SU-DHL-6 (cell line): ENCODE measurements around the gene PRXL2B.

Experiments used
- H2AFZ ChIP-seq: fragments of 200-600 bp; sonication (generic); 2 replicates; pipeline ENCODE4 v1.6.1; 2014; ENCODE audit warnings: low read depth, mild to moderate bottlenecking, moderate library complexity, mixed read lengths, antibody characterized with exemption, low read length; ENCODE audit not compliant: severe bottlenecking
- H3F3A ChIP-seq: fragments of 200-600 bp; shearing (Covaris generic); 2 replicates; pipeline ENCODE4 v1.6.0; 2016; ENCODE audit warnings: antibody characterized with exemption, mild to moderate bottlenecking; ENCODE audit not compliant: insufficient read depth
- H3K27ac ChIP-seq: fragments of 200-600 bp; sonication (generic); 2 replicates; pipeline ENCODE4 v1.5.1; 2016; ENCODE audit warnings: low read depth, mild to moderate bottlenecking, low read length, moderate library complexity, mixed read lengths
- H3K27me3 ChIP-seq: fragments of 200-600 bp; sonication (generic), shearing (Covaris generic); 2 replicates; pipeline ENCODE4 v1.6.0; 2014; ENCODE audit warnings: mild to moderate bottlenecking, low read length
- H3K36me3 ChIP-seq: fragments of 200-600 bp; sonication (generic); 2 replicates; pipeline ENCODE4 v1.6.1; 2014; ENCODE audit warnings: mild to moderate bottlenecking, low read length, mixed read lengths
- H3K4me2 ChIP-seq: fragments of 300-600, 200-600 bp; shearing (Covaris generic), sonication (generic); 2 replicates; pipeline ENCODE4 v1.6.0; 2014; ENCODE audit warnings: low read length, low read depth, mild to moderate bottlenecking; ENCODE audit not compliant: poor library complexity, severe bottlenecking
- H3K4me3 ChIP-seq: fragments of 200-600 bp; sonication (generic); 2 replicates; pipeline ENCODE4 v1.5.1; 2014; ENCODE audit warnings: antibody characterized with exemption, low read length, mild to moderate bottlenecking, mixed read lengths; ENCODE audit not compliant: insufficient read depth, poor library complexity, severe bottlenecking
- H3K79me2 ChIP-seq: fragments of 200-600 bp; sonication (generic); 2 replicates; pipeline ENCODE4 v1.6.1; 2014; ENCODE audit warnings: mild to moderate bottlenecking, low read length, moderate library complexity; ENCODE audit not compliant: insufficient read depth
- H3K9ac ChIP-seq: fragments of 200-600 bp; sonication (generic); 2 replicates; pipeline ENCODE4 v1.7.0; 2014; ENCODE audit warnings: mild to moderate bottlenecking, low read length
- H3K9me2 ChIP-seq: fragments of 200-600 bp; sonication (generic); replicated peaks from 2 replicates; pipeline ENCODE4 v1.6.1; 2014; ENCODE audit warnings: low read length; ENCODE audit not compliant: insufficient read depth
- H3K9me3 ChIP-seq: fragments of 200-600 bp; sonication (generic); 2 replicates; pipeline ENCODE4 v1.6.1; 2014; ENCODE audit warnings: low read length, mixed read lengths; ENCODE audit not compliant: insufficient read depth
- H4K20me1 ChIP-seq: fragments of 200-600 bp; sonication (generic); 2 replicates; pipeline ENCODE4 v1.6.1; 2014; ENCODE audit warnings: low read depth, mild to moderate bottlenecking, antibody characterized with exemption, low read length, moderate library complexity, mixed read lengths
- CTCF ChIP-seq: fragments of 200-600 bp; sonication (generic); IDR thresholded peaks from one replicate; pipeline ENCODE4 v1.5.1; 2017; ENCODE audit warnings: antibody characterized with exemption, mild to moderate bottlenecking, low read length, moderate library complexity; ENCODE audit not compliant: insufficient read depth, poor library complexity, severe bottlenecking
- EZH2phosphoT487 ChIP-seq: fragments of 200-600 bp; sonication (generic), shearing (Covaris generic); conservative IDR thresholded peaks from 2 replicates; pipeline ENCODE4 v1.6.1; 2018; ENCODE audit warnings: mild to moderate bottlenecking, antibody characterized with exemption, low read length, moderate library complexity, mixed read lengths

The PRXL2B gene

GRCh38 chr1:2606881-2607621 lies 20.5 kb downstream of the PRXL2B start:
- no peaks in the 10 kb centered on the region for H3K36me3 ChIP-seq
- H3K9me3 ChIP-seq, result no peaks in the 10 kb centered on the region
- H3K27me3 ChIP-seq, result no peaks in the 10 kb centered on the region
- H3K4me2 ChIP-seq, result no peak overlapping the region
- H3K4me3 ChIP-seq, result no peak overlapping the region
- H4K20me1 ChIP-seq, result no peaks in the 10 kb centered on the region
- H3K9ac ChIP-seq, result no peak overlapping the region
- H3K27ac ChIP-seq, result no peak overlapping the region
- H3F3A ChIP-seq, result no peaks in the 10 kb centered on the region
- TF ChIP-seq EZH2phosphoT487 (no peak), CTCF (no peak)
- H3K9me2 ChIP-seq, result no peaks in the 10 kb centered on the region
- H3K79me2 ChIP-seq, result no peaks in the 10 kb centered on the region
- H2AFZ ChIP-seq, result no peak overlapping the region

GRCh38 chr1:2607641-2608091 lies 21.1 kb downstream of the PRXL2B start:
- Histone ChIP-seq H4K20me1 (no peaks in the 10 kb centered on the region), H3K27ac (no peak overlapping the region), H3K9me3 (no peaks in the 10 kb centered on the region), H3K4me2 (no peak overlapping the region), H3K27me3 (no peaks in the 10 kb centered on the region), H3K9ac (no peak overlapping the region), H2AFZ (no peak overlapping the region), H3F3A (no peaks in the 10 kb centered on the region), H3K4me3 (no peak overlapping the region), H3K36me3 (no peaks in the 10 kb centered on the region), H3K9me2 (no peaks in the 10 kb centered on the region), H3K79me2 (no peaks in the 10 kb centered on the region)
- TF ChIP-seq EZH2phosphoT487 (no peak), CTCF (no peak)

- H3K9me2 ChIP-seq, result no peaks in the 10 kb centered on the region
- no peak overlapping the region for H3K27ac ChIP-seq
- H3K4me3 ChIP-seq, result no peak overlapping the region
- TF ChIP-seq EZH2phosphoT487, result no peak
- no peak for TF ChIP-seq CTCF
- no peak overlapping the region for H3K9ac ChIP-seq
- no peaks in the 10 kb centered on the region for H4K20me1 ChIP-seq
- no peaks in the 10 kb centered on the region for H3F3A ChIP-seq
- H3K4me2 ChIP-seq, result no peak overlapping the region
- no peaks in the 10 kb centered on the region for H3K9me3 ChIP-seq
- H3K27me3 ChIP-seq, result no peaks in the 10 kb centered on the region
- H3K79me2 ChIP-seq, result no peaks in the 10 kb centered on the region
- H2AFZ ChIP-seq, result no peak overlapping the region
- H3K36me3 ChIP-seq, result no peaks in the 10 kb centered on the region
Measured at GRCh38 chr1:2609319-2610035, 22.9 kb downstream of the PRXL2B start.
